H1 (cell line): ENCODE results near the gene SLC7A7.

Source experiments
- ASH2L ChIP-seq: fragments of 200-600, 300-600 bp; sonication (generic); IDR thresholded peaks from one replicate; pipeline ENCODE4 v1.7.1; 2017; ENCODE audit warnings: low read length
- CHD1 ChIP-seq: IDR thresholded peaks from 2 replicates; pipeline ENCODE4 v1.6.1; 2012; ENCODE audit warnings: low read depth, low read length, improper control_type of control experiment
- CTCF ChIP-seq, 3 experiments: IDR thresholded peaks; 1 replicate in 2 of 3; 2 replicates in 1 of 3; pipeline versions ENCODE4 v1.5.1 to v1.6.1; 2011; ENCODE audit warnings: low read length in 3 of 3, mild to moderate bottlenecking in 3 of 3, inconsistent platforms in 2 of 3, low read depth in 1 of 3, moderate library complexity in 1 of 3; ENCODE audit not compliant: insufficient read depth in 1 of 3; ENCODE audit errors: control extremely low read depth in 1 of 3
- E2F6 ChIP-seq: IDR thresholded peaks from 2 replicates; pipeline ENCODE4 v1.6.1; 2012; ENCODE audit warnings: inconsistent platforms
- EGR1 ChIP-seq: IDR thresholded peaks from 2 replicates; pipeline ENCODE4 v1.6.1; 2011; ENCODE audit warnings: low read depth, low read length, borderline replicate concordance
- EP300 ChIP-seq, 2 experiments: IDR thresholded peaks; 1 replicate in 1 of 2; 2 replicates in 1 of 2; pipeline ENCODE4 v1.6.1; 2011 to 2012; ENCODE audit warnings: low read depth in 2 of 2, low read length in 2 of 2, mild to moderate bottlenecking in 2 of 2, borderline replicate concordance in 1 of 2, inconsistent platforms in 1 of 2, moderate library complexity in 1 of 2
- EZH2 ChIP-seq: fragments of 200-600 bp; sonication (generic); IDR thresholded peaks from 2 replicates; pipeline ENCODE4 v1.7.1; 2012; ENCODE audit warnings: low read depth, mild to moderate bottlenecking, moderate library complexity, low read length, inconsistent platforms; ENCODE audit not compliant: severe bottlenecking
- POLR2A ChIP-seq, 2 experiments: IDR thresholded peaks; 1 replicate in 1 of 2; 2 replicates in 1 of 2; pipeline ENCODE4 v1.6.1; 2011; ENCODE audit warnings: low read depth in 2 of 2, low read length in 2 of 2, mild to moderate bottlenecking in 2 of 2; ENCODE audit errors: control extremely low read depth in 1 of 2
- POLR2AphosphoS5 ChIP-seq: IDR thresholded peaks from 2 replicates; pipeline ENCODE4 v1.6.1; 2011; ENCODE audit warnings: low read depth, low read length
- RAD21 ChIP-seq, 2 experiments: IDR thresholded peaks in 1 of 2; conservative IDR thresholded peaks in 1 of 2; 2 replicates each; pipeline ENCODE4 v1.6.1; 2011; ENCODE audit warnings: low read depth in 2 of 2, low read length in 2 of 2, improper control_type of control experiment in 1 of 2, inconsistent platforms in 1 of 2, mild to moderate bottlenecking in 1 of 2, moderate library complexity in 1 of 2
- SIN3A ChIP-seq, 2 experiments: IDR thresholded peaks in 1 of 2; conservative IDR thresholded peaks in 1 of 2; 2 replicates each; pipeline ENCODE4 v1.6.1; 2011 to 2012; ENCODE audit warnings: low read length in 2 of 2, improper control_type of control experiment in 1 of 2, low read depth in 1 of 2, mild to moderate bottlenecking in 1 of 2
- TAF1 ChIP-seq: IDR thresholded peaks from 2 replicates; pipeline ENCODE4 v1.6.1; 2011; ENCODE audit warnings: mild to moderate bottlenecking, low read depth, low read length
- TF ChIP-seq, protein P1 (sequence below): IDR thresholded peaks from 2 replicates; pipeline ENCODE4 v1.6.1; 2011; ENCODE audit warnings: low read depth, mild to moderate bottlenecking, low read length; ENCODE audit not compliant: insufficient read depth

GRCh38 chr14:22733829-22734228, 81.4 kb downstream of the SLC7A7 start:
- no peak for TF ChIP-seq CTCF (IDR thresholded peaks at IDR 0.05; ENCODE audit: control extremely low read depth in 1 of 3, insufficient read depth in 1 of 3, low read depth in 1 of 3, low read length in 3 of 3)
- no peak for TF ChIP-seq E2F6
- TF ChIP-seq, protein P1, sequence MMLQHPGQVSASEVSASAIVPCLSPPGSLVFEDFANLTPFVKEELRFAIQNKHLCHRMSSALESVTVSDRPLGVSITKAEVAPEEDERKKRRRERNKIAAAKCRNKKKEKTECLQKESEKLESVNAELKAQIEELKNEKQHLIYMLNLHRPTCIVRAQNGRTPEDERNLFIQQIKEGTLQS = no peak
- no peak for TF ChIP-seq EZH2
- TF ChIP-seq POLR2A (IDR thresholded peaks at IDR 0.05; ENCODE audit: control extremely low read depth in 1 of 2, low read depth in 2 of 2, low read length in 2 of 2) = no peak
- TF ChIP-seq EP300 (IDR thresholded peaks at IDR 0.05; ENCODE audit: borderline replicate concordance in 1 of 2, low read depth in 2 of 2, low read length in 2 of 2) = no peak
- TF ChIP-seq POLR2AphosphoS5 = no peak
- TF ChIP-seq RAD21 (IDR thresholded peaks at IDR 0.05 in 1 of 2, conservative IDR thresholded peaks at IDR 0.05 in 1 of 2; ENCODE audit: low read depth in 2 of 2, low read length in 2 of 2) = no peak
- no peak for TF ChIP-seq SIN3A (conservative IDR thresholded peaks at IDR 0.05 in 1 of 2, IDR thresholded peaks at IDR 0.05 in 1 of 2; ENCODE audit: low read depth in 1 of 2, low read length in 2 of 2)
- no peak for TF ChIP-seq CHD1
- no peak for TF ChIP-seq TAF1
- no peak for TF ChIP-seq ASH2L
- TF ChIP-seq EGR1 = no peak
